GM21390 (cell line): ENCODE data around the gene MAP4K5.

Experiments used
- ATAC-seq: cut with Tn5 transposase; IDR thresholded peaks from one replicate; pipeline ENCODE4 v1.9.1; 2021; ENCODE audit not compliant: unreplicated experiment

MAP4K5 gene

DNA sequence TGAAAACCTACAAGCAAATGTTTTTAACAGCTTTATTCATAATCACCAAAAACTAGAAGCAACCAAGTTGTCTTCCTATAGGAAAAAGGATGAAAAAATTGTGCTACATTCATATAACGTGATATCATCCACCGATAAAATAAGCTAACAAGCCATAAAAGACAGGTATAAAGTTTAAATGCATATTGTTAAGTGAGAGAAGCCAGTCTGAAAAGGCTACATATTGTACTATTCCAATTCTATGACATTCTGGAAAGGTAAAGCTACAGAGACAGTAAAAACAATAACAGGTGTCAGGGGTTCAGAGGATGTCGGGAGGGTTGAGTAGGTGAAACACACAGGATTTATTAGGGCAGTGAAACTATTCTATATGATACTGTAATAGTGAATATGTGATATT lies 158.4 kb downstream of the MAP4K5 start:
- ATAC-seq, result no peak

DNA sequence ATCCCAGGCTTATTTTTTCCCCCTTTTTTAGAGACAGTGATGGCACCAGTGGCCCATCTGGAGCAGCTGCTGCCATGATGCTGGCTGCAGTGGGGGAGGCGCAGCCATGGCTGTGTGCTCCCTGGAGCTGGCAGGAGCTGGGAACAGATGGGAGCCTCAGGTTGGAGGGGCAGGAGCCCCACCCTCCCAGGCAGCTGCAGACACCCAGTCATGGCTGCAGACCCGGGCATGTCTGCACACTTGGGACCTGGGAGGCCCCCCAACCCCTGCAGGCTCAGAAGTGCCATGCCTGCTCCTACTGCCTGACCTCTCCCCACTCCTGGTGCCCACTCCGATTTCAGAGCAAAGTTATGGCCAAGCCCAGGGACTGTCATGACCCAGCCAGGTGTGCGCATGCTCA lies 160.8 kb downstream of the MAP4K5 start:
- no peak for ATAC-seq
